Pulmonary artery endothelial cell (primary cell): ENCODE measurements around the gene NCL. TPM values are rescaled to one million over a fixed set of nuclear protein-coding genes. Genes with fewer than 3 reads are reported as not detected.
"Not testable (repeated sequence)": the region's sequence is repeated elsewhere in the genome, so short reads cannot be mapped to it uniquely, and the experiment has no call there.

ENCODE experiments used
- DNase-seq: peaks from one replicate; pipeline ENCODE4 v3.0.0-alpha.2; 2011; ENCODE audit warnings: low read depth, low spot score
- total RNA-seq: library from RNA; depleted of rRNA; stranded (reverse); fragments of >200 nt; gene quantifications from 2 replicates; pipeline ENCODE4 v1.2.3, GENCODE V29; 2014

Gene NCL
- total RNA-seq, 1 donor from 2014 or later = 409 TPM

GRCh38 chr2:231407686-231408085 lies 56.6 kb downstream of the NCL start:
- not testable (repeated sequence) for DNase-seq

- not testable (repeated sequence) for DNase-seq
Measured at GRCh38 chr2:231405601-231406367, 58.5 kb downstream of the NCL start.

- DNase-seq = not testable (repeated sequence)
Measured at GRCh38 chr2:231404183-231404578, 60.1 kb downstream of the NCL start.

Other genes starting within 250 kb of the NCL start
- 0.26 and 0.49 TPM in 2 replicates for gene B3GNT7, start 68.8 kb downstream of the NCL start, total RNA-seq
- not detected in 2 replicates for gene NMUR1, start 66.0 kb upstream of the NCL start, total RNA-seq
- not detected in 2 replicates for gene TEX44, start 128.4 kb upstream of the NCL start, total RNA-seq
- 1,274 and 1,552 TPM in 2 replicates for gene PTMA, start 244.0 kb upstream of the NCL start, total RNA-seq